Panc1 (cell line): ENCODE data around the gene GJA4. TPM values are rescaled to one million over a fixed set of nuclear protein-coding genes. Genes with fewer than 3 reads are reported as not detected.

Experiments used
- ATAC-seq: fragments of 200-7000 bp; cut with Tn5 transposase; 2 replicates; pipeline ENCODE4 v1.9.1; 2020; ENCODE audit warnings: mild to moderate bottlenecking, moderate library complexity
- BruUV-seq: library from RNA; stranded (reverse); fragments of 400-500 nt; replicated peaks from 2 replicates; lab custom pipeline; 2021; lab: Mats Ljungman, UMichigan
- CTCF ChIA-PET: fragments of 300-600 bp; sonication (Branson Sonifier 250); formaldehyde crosslinking; loops from one replicate; lab custom pipeline; 2022; ENCODE audit warnings: antibody characterized with exemption; lab: Charles Lee
- POLR2A ChIA-PET: fragments of 300-600 bp; sonication (Branson Sonifier 250); formaldehyde crosslinking; loops from one replicate; lab custom pipeline; 2022; ENCODE audit warnings: antibody characterized with exemption; lab: Charles Lee
- DNase-seq: peaks from one replicate; pipeline ENCODE4 v3.0.0-alpha.2; 2010; ENCODE audit warnings: low read depth, low spot score
- H3K27ac ChIP-seq: 2 replicates; pipeline ENCODE4 v1.5.1; 2011; ENCODE audit warnings: mild to moderate bottlenecking, low read length, inconsistent platforms
- H3K27me3 ChIP-seq: fragments of 200-500 bp; sonication (Bioruptor generic); 2 replicates; pipeline ENCODE4 v1.6.0; 2014; ENCODE audit warnings: low read length, inconsistent platforms; ENCODE audit not compliant: control insufficient read depth, insufficient read depth
- H3K36me3 ChIP-seq: fragments of 200-500 bp; sonication (Bioruptor generic); 2 replicates; pipeline ENCODE4 v1.5.1; 2014; ENCODE audit warnings: inconsistent platforms, mild to moderate bottlenecking, low read length, moderate library complexity; ENCODE audit not compliant: control insufficient read depth, insufficient read depth
- H3K4me1 ChIP-seq: 2 replicates; pipeline ENCODE4 v1.5.1; 2011; ENCODE audit warnings: inconsistent platforms, mild to moderate bottlenecking, low read length, moderate library complexity; ENCODE audit not compliant: control insufficient read depth, insufficient read depth
- H3K4me3 ChIP-seq, 2 experiments: 2 replicates each; pipeline ENCODE4 v1.5.1; 2011 to 2012; ENCODE audit warnings: low read depth in 2 of 2, low read length in 2 of 2, mild to moderate bottlenecking in 2 of 2, inconsistent platforms in 1 of 2, moderate library complexity in 1 of 2
- H3K9me3 ChIP-seq: fragments of 200-500 bp; sonication (Bioruptor generic); 2 replicates; pipeline ENCODE4 v1.5.1; 2014; ENCODE audit warnings: low read depth, mild to moderate bottlenecking, inconsistent platforms, low read length, moderate library complexity; ENCODE audit not compliant: control insufficient read depth, insufficient read depth
- POLR2AphosphoS5 ChIP-seq: IDR thresholded peaks from 2 replicates; pipeline ENCODE4 v1.6.1; 2012; ENCODE audit warnings: mild to moderate bottlenecking, low read depth, low read length, moderate library complexity
- SIN3A ChIP-seq: IDR thresholded peaks from 2 replicates; pipeline ENCODE4 v1.6.1; 2012; ENCODE audit warnings: low read depth, mild to moderate bottlenecking, low read length, moderate library complexity, borderline replicate concordance; ENCODE audit not compliant: insufficient read depth
- TCF7L2 ChIP-seq: IDR thresholded peaks from 2 replicates; pipeline ENCODE4 v1.6.1; 2011; ENCODE audit warnings: mild to moderate bottlenecking, low read depth, low read length, inconsistent platforms
- in situ Hi-C: cut with HindIII; loops from 2 replicates; pipeline ENCODE4 v1.10.0; 2016; ENCODE audit warnings: low sequenced_read_pairs, low pct_unique_long_range_greater_than_20kb
- intact Hi-C: fragments of 100-400 bp; cut with micrococcal nuclease; formaldehyde crosslinking; loops from one replicate; pipeline ENCODE4 v1.10.0; 2022; ENCODE audit not compliant: unreplicated experiment
- total RNA-seq: library from RNA; stranded (reverse); gene quantifications from one replicate; pipeline ENCODE4 v1.2.1, GENCODE V29; 2021; ENCODE audit not compliant: unreplicated experiment
- TF ChIP-seq, protein P1 (sequence below): fragments of 450-650 bp; IDR thresholded peaks from 2 replicates; pipeline ENCODE4 v1.5.1; 2017; ENCODE audit warnings: mild to moderate bottlenecking
- TF ChIP-seq, protein P2 (sequence below), 2 experiments: IDR thresholded peaks; 2 replicates each; pipeline ENCODE4 v1.6.1; 2011 to 2012; ENCODE audit warnings: low read depth in 2 of 2, control low read depth in 1 of 2, low read length in 1 of 2, mild to moderate bottlenecking in 1 of 2, moderate library complexity in 1 of 2; ENCODE audit not compliant: insufficient read depth in 1 of 2

The GJA4 gene
- total RNA-seq, 1 experiment from 2014 or later: not detected

GRCh38 chr1:34779526-34779925 lies 13.3 kb upstream of the GJA4 start:
- Histone ChIP-seq H3K27me3 (peaks cover 3% of the 10 kb centered on the region), H3K36me3 (peaks cover 5% of the 10 kb centered on the region; the same call in 1 of the 2 replicates), H3K4me3 (no peak overlapping the region), H3K27ac (no peak overlapping the region), H3K9me3 (no peaks in the 10 kb centered on the region), H3K4me1 (peaks cover 5% of the 10 kb centered on the region; the same call in 1 of the 2 replicates)
- intact Hi-C loops (no loop called here), in situ Hi-C loops (no loop called here)
- no peak for ATAC-seq
- TF ChIP-seq POLR2AphosphoS5 (no peak), SIN3A (no peak), TCF7L2 (no peak)
- TF ChIP-seq, protein P1, sequence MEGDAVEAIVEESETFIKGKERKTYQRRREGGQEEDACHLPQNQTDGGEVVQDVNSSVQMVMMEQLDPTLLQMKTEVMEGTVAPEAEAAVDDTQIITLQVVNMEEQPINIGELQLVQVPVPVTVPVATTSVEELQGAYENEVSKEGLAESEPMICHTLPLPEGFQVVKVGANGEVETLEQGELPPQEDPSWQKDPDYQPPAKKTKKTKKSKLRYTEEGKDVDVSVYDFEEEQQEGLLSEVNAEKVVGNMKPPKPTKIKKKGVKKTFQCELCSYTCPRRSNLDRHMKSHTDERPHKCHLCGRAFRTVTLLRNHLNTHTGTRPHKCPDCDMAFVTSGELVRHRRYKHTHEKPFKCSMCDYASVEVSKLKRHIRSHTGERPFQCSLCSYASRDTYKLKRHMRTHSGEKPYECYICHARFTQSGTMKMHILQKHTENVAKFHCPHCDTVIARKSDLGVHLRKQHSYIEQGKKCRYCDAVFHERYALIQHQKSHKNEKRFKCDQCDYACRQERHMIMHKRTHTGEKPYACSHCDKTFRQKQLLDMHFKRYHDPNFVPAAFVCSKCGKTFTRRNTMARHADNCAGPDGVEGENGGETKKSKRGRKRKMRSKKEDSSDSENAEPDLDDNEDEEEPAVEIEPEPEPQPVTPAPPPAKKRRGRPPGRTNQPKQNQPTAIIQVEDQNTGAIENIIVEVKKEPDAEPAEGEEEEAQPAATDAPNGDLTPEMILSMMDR: no peak
- TF ChIP-seq, protein P2, sequence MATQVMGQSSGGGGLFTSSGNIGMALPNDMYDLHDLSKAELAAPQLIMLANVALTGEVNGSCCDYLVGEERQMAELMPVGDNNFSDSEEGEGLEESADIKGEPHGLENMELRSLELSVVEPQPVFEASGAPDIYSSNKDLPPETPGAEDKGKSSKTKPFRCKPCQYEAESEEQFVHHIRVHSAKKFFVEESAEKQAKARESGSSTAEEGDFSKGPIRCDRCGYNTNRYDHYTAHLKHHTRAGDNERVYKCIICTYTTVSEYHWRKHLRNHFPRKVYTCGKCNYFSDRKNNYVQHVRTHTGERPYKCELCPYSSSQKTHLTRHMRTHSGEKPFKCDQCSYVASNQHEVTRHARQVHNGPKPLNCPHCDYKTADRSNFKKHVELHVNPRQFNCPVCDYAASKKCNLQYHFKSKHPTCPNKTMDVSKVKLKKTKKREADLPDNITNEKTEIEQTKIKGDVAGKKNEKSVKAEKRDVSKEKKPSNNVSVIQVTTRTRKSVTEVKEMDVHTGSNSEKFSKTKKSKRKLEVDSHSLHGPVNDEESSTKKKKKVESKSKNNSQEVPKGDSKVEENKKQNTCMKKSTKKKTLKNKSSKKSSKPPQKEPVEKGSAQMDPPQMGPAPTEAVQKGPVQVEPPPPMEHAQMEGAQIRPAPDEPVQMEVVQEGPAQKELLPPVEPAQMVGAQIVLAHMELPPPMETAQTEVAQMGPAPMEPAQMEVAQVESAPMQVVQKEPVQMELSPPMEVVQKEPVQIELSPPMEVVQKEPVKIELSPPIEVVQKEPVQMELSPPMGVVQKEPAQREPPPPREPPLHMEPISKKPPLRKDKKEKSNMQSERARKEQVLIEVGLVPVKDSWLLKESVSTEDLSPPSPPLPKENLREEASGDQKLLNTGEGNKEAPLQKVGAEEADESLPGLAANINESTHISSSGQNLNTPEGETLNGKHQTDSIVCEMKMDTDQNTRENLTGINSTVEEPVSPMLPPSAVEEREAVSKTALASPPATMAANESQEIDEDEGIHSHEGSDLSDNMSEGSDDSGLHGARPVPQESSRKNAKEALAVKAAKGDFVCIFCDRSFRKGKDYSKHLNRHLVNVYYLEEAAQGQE (IDR thresholded peaks at IDR 0.05; ENCODE audit: insufficient read depth in 1 of 2, low read depth in 2 of 2, low read length in 1 of 2): no peak
- no TSS peak for BruUV-seq
- ChIA-PET CTCF (no interaction called here), POLR2A (interaction anchor here (0.6 kb wide), 1 partner anchor 1198 kb away, joined by 3 read pairs; no protein-coding TSS in a partner anchor)
- no peak for DNase-seq

GRCh38 chr1:34779962-34780361 lies 12.8 kb upstream of the GJA4 start:
- ChIA-PET CTCF (no interaction called here), POLR2A (no interaction called here)
- Histone ChIP-seq H3K27ac (no peak overlapping the region), H3K9me3 (no peaks in the 10 kb centered on the region), H3K27me3 (peaks cover 3% of the 10 kb centered on the region), H3K4me1 (peaks cover 5% of the 10 kb centered on the region; the same call in 1 of the 2 replicates), H3K36me3 (peaks cover 5% of the 10 kb centered on the region; the same call in 1 of the 2 replicates), H3K4me3 (no peak overlapping the region)
- no TSS peak for BruUV-seq
- in situ Hi-C loops (no loop called here), intact Hi-C loops (no loop called here)
- DNase-seq (no peak), ATAC-seq (no peak)
- no peak for TF ChIP-seq SIN3A
- TF ChIP-seq TCF7L2: no peak
- TF ChIP-seq POLR2AphosphoS5: no peak
- TF ChIP-seq, protein P2 (IDR thresholded peaks at IDR 0.05; ENCODE audit: insufficient read depth in 1 of 2, low read depth in 2 of 2, low read length in 1 of 2): no peak
- TF ChIP-seq, protein P1: no peak
